ENCODE results near the gene SNPH.

The SNPH gene

GRCh38 chr20:1225783-1226654 lies 40.1 kb upstream of the SNPH start, which contains the start of gene RAD21L1 (continued):
- no peak for TF ChIP-seq SP7 (tag by site-specific recombination; IDR thresholded peaks at IDR 0.05)
- peak; percentile 38; the same call in 1 of the 2 replicates for TF ChIP-seq ZBTB20 (tag by site-specific recombination; IDR thresholded peaks at IDR 0.05)
- no peak for TF ChIP-seq ZSCAN16 (tag by site-specific recombination; IDR thresholded peaks at IDR 0.05)
- no peak for TF ChIP-seq ZNF362 (tag by site-specific recombination; IDR thresholded peaks at IDR 0.05)
- no peak for TF ChIP-seq SCRT2 (tag by site-specific recombination; IDR thresholded peaks at IDR 0.05)
- TF ChIP-seq SCRT1 (tag by site-specific recombination; IDR thresholded peaks at IDR 0.05; ENCODE audit: borderline replicate concordance), result no peak
- TF ChIP-seq ZNF211 (tag by site-specific recombination; IDR thresholded peaks at IDR 0.05; ENCODE audit: low read depth), result no peak

GRCh38 chr20:1229541-1229940 lies 36.6 kb upstream of the SNPH start:
- CTCF ChIA-PET, result interaction anchor here (0.8 to 0.9 kb wide), 2 partner anchors 12 to 32 kb away, joined by 3 to 4 read pairs; no protein-coding TSS in a partner anchor
- TF ChIP-seq ZNF596 (tag by site-specific recombination; IDR thresholded peaks at IDR 0.05) (no peak), ZBTB26 (tag by site-specific recombination; optimal IDR thresholded peaks at IDR 0.05) (no peak), ZFP69B (tag by site-specific recombination; IDR thresholded peaks at IDR 0.05) (no peak), YY1 (tag by site-specific recombination; IDR thresholded peaks at IDR 0.05) (no peak), ZBTB1 (tag by site-specific recombination; IDR thresholded peaks at IDR 0.05) (no peak), ZNF223 (tag by site-specific recombination; IDR thresholded peaks at IDR 0.05) (no peak), ZNF335 (tag by site-specific recombination; conservative IDR thresholded peaks at IDR 0.05) (no peak), ZSCAN4 (tag by site-specific recombination; IDR thresholded peaks at IDR 0.05) (no peak), ZNF664 (tag by site-specific recombination; IDR thresholded peaks at IDR 0.05) (no peak), SCRT1 (tag by site-specific recombination; IDR thresholded peaks at IDR 0.05; ENCODE audit: borderline replicate concordance) (no peak), ZSCAN23 (tag by site-specific recombination; IDR thresholded peaks at IDR 0.05) (no peak), GFI1B (tag by site-specific recombination; IDR thresholded peaks at IDR 0.05) (no peak), ZNF184 (tag by site-specific recombination; IDR thresholded peaks at IDR 0.05) (no peak), ZBTB11 (tag by site-specific recombination; conservative IDR thresholded peaks at IDR 0.05; ENCODE audit: low read depth) (no peak), OVOL3 (tag by site-specific recombination; IDR thresholded peaks at IDR 0.05) (no peak), ZNF830 (tag by site-specific recombination; IDR thresholded peaks at IDR 0.05; ENCODE audit: low read depth) (no peak), ZNF274 (IDR thresholded peaks at IDR 0.05; ENCODE audit: low read length) (no peak), ZNF274 (tag by site-specific recombination; IDR thresholded peaks at IDR 0.05; ENCODE audit: borderline replicate concordance) (no peak), TSHZ1 (tag by site-specific recombination; IDR thresholded peaks at IDR 0.05; ENCODE audit: borderline replicate concordance) (no peak), ZNF239 (tag by site-specific recombination; IDR thresholded peaks at IDR 0.05) (no peak)
- H3K27ac ChIP-seq (ENCODE audit: extremely low read depth, low read depth, low read length), result no peak overlapping the region
- H3K4me3 ChIP-seq (ENCODE audit: low read depth, low read length), result no peak overlapping the region
- H3K4me1 ChIP-seq (ENCODE audit: control insufficient read depth, insufficient read depth, low read length), result 0 out of 2 replicates have a peak, but pooled peaks cover 2% of the 10 kb centered on the region
- no peaks in the 10 kb centered on the region for H3K9me3 ChIP-seq (ENCODE audit: control insufficient read depth, insufficient read depth, low read depth, low read length)
- POLR2A ChIA-PET, result no interaction called here
- H3K36me3 ChIP-seq (ENCODE audit: control insufficient read depth in 2 of 2, insufficient read depth in 1 of 2, low read length in 2 of 2), result no peaks in the 10 kb centered on the region
